Measurements from ENCODE around the gene EPSTI1.

The EPSTI1 gene

DNA sequence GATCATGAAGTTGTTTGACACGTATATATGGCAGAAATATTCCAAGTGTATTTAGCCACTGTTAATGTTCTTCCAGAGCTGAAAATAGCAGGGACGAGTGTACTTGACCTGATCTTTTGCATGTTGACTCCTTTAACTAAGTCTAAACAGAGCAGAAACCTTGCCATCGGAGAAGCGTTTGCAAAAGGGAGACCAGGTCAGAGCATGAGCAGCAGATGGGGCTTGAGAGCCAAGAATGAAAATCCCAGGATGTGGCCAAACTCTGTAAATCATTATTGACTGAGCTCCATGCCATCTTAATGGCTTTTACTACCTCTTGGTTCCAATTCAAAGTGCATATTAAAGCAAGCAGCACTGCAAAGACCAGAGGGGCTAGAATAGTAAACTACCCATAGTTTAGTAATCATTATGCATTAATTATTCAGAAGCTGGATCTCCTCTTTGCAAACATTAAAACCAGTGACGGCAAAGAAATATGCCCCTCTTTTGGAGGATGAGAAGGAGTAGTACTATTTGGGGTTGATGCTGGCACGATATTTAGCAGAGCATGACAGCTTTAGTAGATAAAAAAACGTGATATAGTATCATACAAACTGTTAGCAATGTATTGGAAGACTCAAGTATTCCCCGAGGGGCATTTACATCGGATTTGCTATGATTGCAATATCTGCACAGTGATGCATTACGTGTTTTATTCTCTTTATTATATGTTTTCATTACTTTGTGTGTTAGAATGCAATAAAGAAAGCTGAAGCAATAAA is 154.9 kb downstream of the EPSTI1 start:
- no peak for DNase-seq

Measured in NCI-H1417 treated with DMSO at 0.1 percent for 48 hours (cell line).